Endothelial cell of umbilical vein (primary cell): ENCODE measurements around the gene UFSP2. TPM values are rescaled to one million over a fixed set of nuclear protein-coding genes. Genes with fewer than 3 reads are reported as not detected.

Experiments used
- BruUV-seq: library from RNA; stranded (reverse); fragments of 400-500 nt; replicated peaks from 2 replicates; lab custom pipeline; 2021; lab: Mats Ljungman, UMichigan
- CTCF ChIA-PET: fragments of 300-600, 350-600 bp; sonication (Branson Sonifier 250); formaldehyde crosslinking; loops from one replicate; lab custom pipeline; 2021; ENCODE audit warnings: antibody characterized with exemption, inconsistent platforms; lab: Charles Lee
- POLR2A ChIA-PET: fragments of 300-600, 350-600 bp; sonication (Branson Sonifier 250); formaldehyde crosslinking; loops from one replicate; lab custom pipeline; 2021; ENCODE audit warnings: antibody characterized with exemption, inconsistent platforms; lab: Charles Lee
- DNase-seq: peaks from one replicate; pipeline ENCODE4 v3.0.0-alpha.2; 2011; ENCODE audit warnings: low read depth, low spot score
- FAIRE-seq: peaks from 2 replicates; lab custom pipeline; 2011; peaks lifted over from hg19 to GRCh38; lab: Jason Lieb, UNC
- H2AFZ ChIP-seq: 2 replicates; pipeline ENCODE4 v1.6.0; 2012; ENCODE audit warnings: low read depth, low read length, control low read depth, inconsistent platforms
- H3K27ac ChIP-seq: 2 replicates; pipeline ENCODE4 v1.5.1; 2011; ENCODE audit warnings: low read depth, mild to moderate bottlenecking, control low read depth, low read length, moderate library complexity; ENCODE audit not compliant: insufficient read depth
- H3K27me3 ChIP-seq, 2 experiments: 2 replicates each; pipeline versions ENCODE4 v1.6.0 to v1.6.1; 2011; ENCODE audit warnings: low read length in 2 of 2, mixed read lengths in 1 of 2; ENCODE audit not compliant: control insufficient read depth in 2 of 2, insufficient read depth in 2 of 2
- H3K36me3 ChIP-seq, 2 experiments: 2 replicates in 1 of 2; 3 replicates in 1 of 2; pipeline ENCODE4 v1.5.1; 2011; ENCODE audit warnings: low read length in 2 of 2, mild to moderate bottlenecking in 1 of 2, moderate library complexity in 1 of 2; ENCODE audit not compliant: control insufficient read depth in 2 of 2, insufficient read depth in 2 of 2; ENCODE audit errors: extremely low read depth in 1 of 2
- H3K4me1 ChIP-seq: 3 replicates; pipeline ENCODE4 v1.5.1; 2011; ENCODE audit warnings: mild to moderate bottlenecking, low read length; ENCODE audit not compliant: control insufficient read depth, insufficient read depth; ENCODE audit errors: extremely low read depth
- H3K4me2 ChIP-seq: 2 replicates; pipeline ENCODE4 v1.6.1; 2011; ENCODE audit warnings: low read length, control low read depth, mixed read lengths; ENCODE audit not compliant: insufficient read depth
- H3K4me3 ChIP-seq, 3 experiments: fragments of 200-600 bp in 1 of 3; sonication (generic), shearing (Covaris generic) in 1 of 3; replicated peaks in 1 of 3; 2 replicates each; pipeline ENCODE4 v1.5.1; 2011 to 2016; ENCODE audit warnings: control low read depth in 3 of 3, low read length in 3 of 3, mild to moderate bottlenecking in 2 of 3, inconsistent platforms in 1 of 3, low read depth in 1 of 3, moderate library complexity in 1 of 3; ENCODE audit not compliant: insufficient read depth in 1 of 3
- H3K79me2 ChIP-seq: 2 replicates; pipeline ENCODE4 v1.6.0; 2012; ENCODE audit warnings: low read length, inconsistent platforms; ENCODE audit not compliant: control insufficient read depth, insufficient read depth
- H3K9ac ChIP-seq: replicated peaks from 2 replicates; pipeline ENCODE3; 2011; ENCODE audit warnings: low read length, control low read depth; ENCODE audit not compliant: insufficient read depth; ENCODE audit errors: extremely low read depth
- H3K9me1 ChIP-seq: replicated peaks from 3 replicates; pipeline ENCODE4 v1.6.0; 2011; ENCODE audit warnings: mild to moderate bottlenecking, low read length; ENCODE audit not compliant: control insufficient read depth, insufficient read depth; ENCODE audit errors: extremely low read depth
- H3K9me3 ChIP-seq: replicated peaks from 2 replicates; pipeline ENCODE4 v1.5.1; 2012; ENCODE audit warnings: low read length, inconsistent platforms; ENCODE audit not compliant: control insufficient read depth, insufficient read depth
- H4K20me1 ChIP-seq: replicated peaks from 2 replicates; pipeline ENCODE3; 2011; ENCODE audit warnings: mild to moderate bottlenecking, low read length; ENCODE audit not compliant: control insufficient read depth, insufficient read depth; ENCODE audit errors: extremely low read depth
- CTCF ChIP-seq, 2 donors: IDR thresholded peaks; 1 replicate in 1 of 2; 2 replicates in 1 of 2; pipeline ENCODE4 v1.5.1; 2011; ENCODE audit warnings: low read length in 2 of 2, mild to moderate bottlenecking in 2 of 2, moderate library complexity in 2 of 2, control low read depth in 1 of 2, inconsistent platforms in 1 of 2, low read depth in 1 of 2; ENCODE audit not compliant: insufficient read depth in 1 of 2; ENCODE audit errors: extremely low read depth in 1 of 2
- EZH2 ChIP-seq: IDR thresholded peaks from 2 replicates; pipeline ENCODE4 v1.6.1; 2012; ENCODE audit warnings: borderline replicate concordance, low read depth, mild to moderate bottlenecking, moderate library complexity, low read length, inconsistent platforms; ENCODE audit not compliant: severe bottlenecking
- FOS ChIP-seq: IDR thresholded peaks from 2 replicates; pipeline ENCODE4 v1.6.1; 2011; ENCODE audit warnings: mild to moderate bottlenecking, low read length, moderate library complexity, borderline replicate concordance; ENCODE audit not compliant: insufficient read depth
- GATA2 ChIP-seq: IDR thresholded peaks from 2 replicates; pipeline ENCODE4 v1.7.0; 2011; ENCODE audit warnings: low read depth, mild to moderate bottlenecking, moderate library complexity, mixed read lengths, low read length; ENCODE audit not compliant: insufficient read length, insufficient read depth
- JUN ChIP-seq: IDR thresholded peaks from 2 replicates; pipeline ENCODE4 v1.6.1; 2011; ENCODE audit warnings: borderline replicate concordance, low read depth; ENCODE audit not compliant: insufficient read length, insufficient read depth
- MAX ChIP-seq: IDR thresholded peaks from 2 replicates; pipeline ENCODE4 v1.6.1; 2011; ENCODE audit not compliant: insufficient read depth, insufficient read length
- MYC ChIP-seq: IDR thresholded peaks from one replicate; pipeline ENCODE4 v1.6.1; 2011; ENCODE audit warnings: mild to moderate bottlenecking, low read depth, low read length
- POLR2A ChIP-seq: IDR thresholded peaks from 2 replicates; pipeline ENCODE4 v1.6.1; 2012; ENCODE audit warnings: low read depth, mild to moderate bottlenecking, control low read depth, low read length
- POLR2AphosphoS5 ChIP-seq: IDR thresholded peaks from 2 replicates; pipeline ENCODE4 v1.6.1; 2012; ENCODE audit warnings: low read depth, mild to moderate bottlenecking, control low read depth, low read length, moderate library complexity; ENCODE audit not compliant: insufficient read depth
- dilution Hi-C: fragments of 300-500 bp; cut with MboI; formaldehyde crosslinking; loops from one replicate; pipeline ENCODE4 v1.15.0; 2019; ENCODE audit warnings: low sequenced_read_pairs; ENCODE audit not compliant: extremely low pct_ligation_motif_present
- intact Hi-C: fragments of 100-400 bp; cut with micrococcal nuclease; formaldehyde crosslinking; loops from one replicate; pipeline ENCODE4 v1.10.0; 2022
- polyA plus RNA-seq, 4 experiments: library from polyadenylated mRNA; depleted of rRNA in 3 of 4; stranded (reverse) in 3 of 4; unstranded in 1 of 4; fragments of >200 nt; gene quantifications; 2 replicates each; pipeline versions ENCODE4 v1.2.1 to v1.2.3, GENCODE V29; 2011 to 2012; ENCODE audit warnings: missing spikeins in 1 of 4
- total RNA-seq: library from RNA; stranded (reverse); gene quantifications from 2 replicates; pipeline ENCODE4 v1.2.3, GENCODE V29; 2021

Gene UFSP2
- total and polyA plus RNA-seq, 2 donors (not counting 3 experiments of a cell fraction or from before 2014, with no cell fraction given), result 25.2 to 26.7 TPM

- no peaks in the 10 kb centered on the region for H3K9me1 ChIP-seq
- peak overlapping the region; percentile 59 to 90 (median 69) for H3K4me3 ChIP-seq
- TF ChIP-seq POLR2A (no peak), POLR2AphosphoS5 (no peak), FOS (no peak), MAX (no peak), GATA2 (no peak), CTCF (IDR thresholded peaks at IDR 0.05; ENCODE audit: extremely low read depth in 1 of 2, insufficient read depth in 1 of 2, low read depth in 1 of 2, low read length in 2 of 2) (no peak), MYC (no peak), JUN (no peak), EZH2 (no peak)
- FAIRE-seq, result peak; percentile 12
- H4K20me1 ChIP-seq, result no peaks in the 10 kb centered on the region
- peaks cover 8% of the 10 kb centered on the region for H3K4me1 ChIP-seq
- H2AFZ ChIP-seq, result peak overlapping the region; percentile 80
- H3K36me3 ChIP-seq, result no peaks in the 10 kb centered on the region
- no peak for DNase-seq
- TSS peak; percentile 56 for BruUV-seq
- CTCF ChIA-PET, result interaction anchor here (1.0 to 3.2 kb wide), 6 partner anchors 13 to 613 kb away, joined by 3 to 22 read pairs (median 7); partner anchors contain the start of genes ANKRD37, LRP2BP and SNX25
- H3K9ac ChIP-seq, result peak overlapping the region; percentile 99
- intact Hi-C loops (loop anchor here (1.0 to 2.0 kb wide), 4 partner anchors 29 to 222 kb away; partner anchors contain the start of genes ANKRD37, CCDC110 and CFAP97), dilution Hi-C loops (no loop called here)
- no peaks in the 10 kb centered on the region for H3K27me3 ChIP-seq
- peak overlapping the region; percentile 96 for H3K27ac ChIP-seq
- H3K4me2 ChIP-seq, result peak overlapping the region; percentile 84
- POLR2A ChIA-PET, result interaction anchor here (0.7 to 1.1 kb wide), 3 partner anchors 11 to 29 kb away, joined by 3 to 4 read pairs (median 3); partner anchors contain the start of genes ANKRD37 and LRP2BP
- peaks cover 14% of the 10 kb centered on the region for H3K79me2 ChIP-seq
- H3K9me3 ChIP-seq, result no peaks in the 10 kb centered on the region
Observed at GRCh38 chr4:185424905-185425646, 688 bp downstream of the UFSP2 start.
